GM12865 (cell line): ENCODE results near the gene MBTPS1.

ENCODE experiments used
- DNase-seq: peaks from one replicate; pipeline ENCODE4 v3.0.0; 2010; ENCODE audit warnings: low read depth
- H3K4me3 ChIP-seq: 2 replicates; pipeline ENCODE4 v1.5.1; 2011; ENCODE audit warnings: mild to moderate bottlenecking, low read depth, low read length, control low read depth
- CTCF ChIP-seq: IDR thresholded peaks from 2 replicates; pipeline ENCODE4 v1.5.1; 2011; ENCODE audit warnings: low read length, control low read depth, low read depth, inconsistent platforms; ENCODE audit not compliant: insufficient read depth; ENCODE audit errors: missing control alignments

The MBTPS1 gene

GRCh38 chr16:84005391-84005790, 111.4 kb downstream of the MBTPS1 start:
- DNase-seq = no peak
- no peak for TF ChIP-seq CTCF

GRCh38 chr16:84004442-84004841, 112.3 kb downstream of the MBTPS1 start:
- no peak for TF ChIP-seq CTCF
- H3K4me3 ChIP-seq = no peak overlapping the region
- no peak for DNase-seq

More at GRCh38 chr16:84005391-84005790, 111.4 kb downstream of the MBTPS1 start:
- no peak overlapping the region for H3K4me3 ChIP-seq
